Neural cell (in vitro differentiated cells): ENCODE results near the gene PRR36. TPM values are rescaled to one million over a fixed set of nuclear protein-coding genes. Genes with fewer than 3 reads are reported as not detected.

ENCODE experiments used
- H2AFZ ChIP-seq: fragments of 200-600, 300-800 bp; sonication (generic), shearing (Covaris generic); 2 replicates; pipeline ENCODE4 v1.6.0; 2014; ENCODE audit warnings: low read depth, mild to moderate bottlenecking, antibody characterized with exemption, low read length, moderate library complexity
- H3F3A ChIP-seq: fragments of 200-600 bp; shearing (Covaris generic); 2 replicates; pipeline ENCODE4 v1.6.1; 2016; ENCODE audit warnings: mild to moderate bottlenecking, moderate library complexity, mixed read lengths, antibody characterized with exemption, low read length; ENCODE audit not compliant: insufficient read depth, poor library complexity, severe bottlenecking
- H3K27ac ChIP-seq: fragments of 200-600, 300-800 bp; sonication (generic), shearing (Covaris generic); 2 replicates; pipeline ENCODE4 v1.5.1; 2014; ENCODE audit warnings: mild to moderate bottlenecking, low read length, moderate library complexity
- H3K27me3 ChIP-seq: fragments of 300-800, 200-600 bp; sonication (generic), shearing (Covaris generic); 2 replicates; pipeline ENCODE4 v1.6.0; 2014; ENCODE audit warnings: mild to moderate bottlenecking, low read depth, low read length, moderate library complexity; ENCODE audit not compliant: insufficient read depth
- H3K36me3 ChIP-seq: fragments of 300-800, 200-600 bp; sonication (generic), shearing (Covaris generic); 2 replicates; pipeline ENCODE4 v1.5.1; 2014; ENCODE audit warnings: mild to moderate bottlenecking, antibody characterized with exemption, low read length, moderate library complexity; ENCODE audit not compliant: insufficient read depth
- H3K4me2 ChIP-seq: fragments of 300-800, 200-600 bp; sonication (generic), shearing (Covaris generic); 2 replicates; pipeline ENCODE4 v1.6.0; 2014; ENCODE audit warnings: mild to moderate bottlenecking, low read length
- H3K4me3 ChIP-seq: fragments of 300-800, 200-600 bp; sonication (generic), shearing (Covaris generic); 2 replicates; pipeline ENCODE4 v1.5.1; 2014; ENCODE audit warnings: mild to moderate bottlenecking, low read length, moderate library complexity
- H3K79me2 ChIP-seq: fragments of 200-600 bp; shearing (Covaris generic); replicated peaks from 2 replicates; pipeline ENCODE4 v1.6.0; 2014; ENCODE audit warnings: mild to moderate bottlenecking, low read length, moderate library complexity; ENCODE audit not compliant: insufficient read depth
- H3K9ac ChIP-seq: fragments of 300-800, 200-600 bp; sonication (generic), shearing (Covaris generic); 2 replicates; pipeline ENCODE4 v1.6.1; 2016; ENCODE audit warnings: mild to moderate bottlenecking, low read length, mixed read lengths
- H3K9me2 ChIP-seq: fragments of 200-600 bp; shearing (Covaris generic); 2 replicates; pipeline ENCODE4 v1.6.1; 2016; ENCODE audit warnings: mild to moderate bottlenecking, low read length, mixed read lengths; ENCODE audit not compliant: insufficient read depth
- H3K9me3 ChIP-seq: fragments of 200-600, 300-800 bp; sonication (generic), shearing (Covaris generic); 2 replicates; pipeline ENCODE4 v1.6.1; 2016; ENCODE audit warnings: mild to moderate bottlenecking, mixed run types, low read length, moderate library complexity, mixed read lengths
- H4K20me1 ChIP-seq: fragments of 200-600 bp; shearing (Covaris generic); 2 replicates; pipeline ENCODE4 v1.6.1; 2016; ENCODE audit warnings: mild to moderate bottlenecking, mixed run types; ENCODE audit not compliant: insufficient read depth
- CTCF ChIP-seq: fragments of 450-650 bp; IDR thresholded peaks from 2 replicates; pipeline ENCODE4 v1.5.1; 2014; ENCODE audit warnings: antibody characterized with exemption, mild to moderate bottlenecking, moderate library complexity; ENCODE audit not compliant: poor library complexity, severe bottlenecking
- EP300 ChIP-seq: fragments of 450-650 bp; conservative IDR thresholded peaks from 2 replicates; pipeline ENCODE4 v1.6.1; 2014; ENCODE audit warnings: antibody characterized with exemption, mild to moderate bottlenecking, moderate library complexity; ENCODE audit not compliant: poor library complexity, severe bottlenecking
- EZH2 ChIP-seq: fragments of 200-600, 300-800 bp; shearing (Covaris generic), sonication (generic); IDR thresholded peaks from 2 replicates; pipeline ENCODE4 v1.6.1; 2014; ENCODE audit warnings: antibody characterized with exemption, low read length, borderline replicate concordance, mild to moderate bottlenecking; ENCODE audit not compliant: insufficient read depth, poor library complexity, severe bottlenecking
- MXI1 ChIP-seq: fragments of 450-650 bp; conservative IDR thresholded peaks from 2 replicates; pipeline ENCODE4 v1.6.1; 2014; ENCODE audit warnings: antibody characterized with exemption, mild to moderate bottlenecking; ENCODE audit not compliant: poor library complexity, severe bottlenecking
- POLR2AphosphoS5 ChIP-seq: IDR thresholded peaks from 2 replicates; pipeline ENCODE4 v1.6.1; 2012
- RAD21 ChIP-seq: fragments of 450-650 bp; conservative IDR thresholded peaks from 2 replicates; pipeline ENCODE4 v1.6.1; 2014; ENCODE audit warnings: antibody characterized with exemption, mild to moderate bottlenecking, moderate library complexity
- REST ChIP-seq: IDR thresholded peaks from 2 replicates; pipeline ENCODE4 v1.6.1; 2012; ENCODE audit warnings: borderline replicate concordance
- SMC3 ChIP-seq: fragments of 450-650 bp; conservative IDR thresholded peaks from 2 replicates; pipeline ENCODE4 v1.6.1; 2014; ENCODE audit warnings: antibody characterized with exemption, mild to moderate bottlenecking, moderate library complexity; ENCODE audit not compliant: poor library complexity
- TAF1 ChIP-seq: IDR thresholded peaks from 2 replicates; pipeline ENCODE4 v1.6.1; 2012; ENCODE audit warnings: low read depth
- polyA plus RNA-seq: library from polyadenylated mRNA; depleted of rRNA; stranded (reverse); fragments of >200 nt; gene quantifications from 2 replicates; pipeline ENCODE4 v1.2.3, GENCODE V29; 2014

Gene PRR36
- polyA plus RNA-seq, 1 donor from 2014 or later: 2.5 TPM

GRCh38 chr19:7845390-7846154 is 28.6 kb downstream of the PRR36 start:
- Histone ChIP-seq H3K79me2 (peaks cover 2% of the 10 kb centered on the region), H2AFZ (no peak overlapping the region), H3K4me3 (no peak overlapping the region), H3K27ac (no peak overlapping the region), H3K27me3 (no peaks in the 10 kb centered on the region), H3F3A (no peaks in the 10 kb centered on the region), H4K20me1 (no peaks in the 10 kb centered on the region), H3K36me3 (no peaks in the 10 kb centered on the region), H3K9me2 (no peaks in the 10 kb centered on the region), H3K9ac (no peak overlapping the region), H3K9me3 (no peaks in the 10 kb centered on the region), H3K4me2 (no peak overlapping the region)
- no peak for TF ChIP-seq EP300

GRCh38 chr19:7844951-7845350 is 29.2 kb downstream of the PRR36 start:
- Histone ChIP-seq H3K9ac (no peak overlapping the region), H3K4me2 (no peak overlapping the region), H3F3A (no peaks in the 10 kb centered on the region), H4K20me1 (no peaks in the 10 kb centered on the region), H3K27ac (no peak overlapping the region), H3K27me3 (no peaks in the 10 kb centered on the region), H3K79me2 (peaks cover 2% of the 10 kb centered on the region), H3K4me3 (no peak overlapping the region), H3K9me3 (no peaks in the 10 kb centered on the region), H2AFZ (no peak overlapping the region), H3K36me3 (no peaks in the 10 kb centered on the region), H3K9me2 (no peaks in the 10 kb centered on the region)
- TF ChIP-seq RAD21: no peak
- no peak for TF ChIP-seq POLR2AphosphoS5
- no peak for TF ChIP-seq CTCF
- no peak for TF ChIP-seq EP300
- TF ChIP-seq REST: no peak
- no peak for TF ChIP-seq EZH2
- no peak for TF ChIP-seq TAF1
- no peak for TF ChIP-seq SMC3
- TF ChIP-seq MXI1: no peak
